Measurements from ENCODE around the gene LGR5. TPM values are rescaled to one million over a fixed set of nuclear protein-coding genes. Genes with fewer than 3 reads are reported as not detected.
"Not testable (repeated sequence)": the region's sequence is repeated elsewhere in the genome, so short reads cannot be mapped to it uniquely, and the experiment has no call there.

The LGR5 gene
- total RNA-seq, 3 donors from 2014 or later = not detected

- Mint-ChIP-seq H3K9me3 (no peaks in the 10 kb centered on the region), H3K4me1 (ENCODE audit: low read depth) (no peaks in the 10 kb centered on the region), H3K4me3 (no peak overlapping the region), H3K36me3 (ENCODE audit: insufficient read depth) (no peaks in the 10 kb centered on the region), H3K27me3 (ENCODE audit: low read depth) (peaks cover 3% of the 10 kb centered on the region)
- no peak for DNase-seq
- no peak for ATAC-seq
Measured at GRCh38 chr12:71536279-71536938, 96.8 kb downstream of the LGR5 start.

DNA sequence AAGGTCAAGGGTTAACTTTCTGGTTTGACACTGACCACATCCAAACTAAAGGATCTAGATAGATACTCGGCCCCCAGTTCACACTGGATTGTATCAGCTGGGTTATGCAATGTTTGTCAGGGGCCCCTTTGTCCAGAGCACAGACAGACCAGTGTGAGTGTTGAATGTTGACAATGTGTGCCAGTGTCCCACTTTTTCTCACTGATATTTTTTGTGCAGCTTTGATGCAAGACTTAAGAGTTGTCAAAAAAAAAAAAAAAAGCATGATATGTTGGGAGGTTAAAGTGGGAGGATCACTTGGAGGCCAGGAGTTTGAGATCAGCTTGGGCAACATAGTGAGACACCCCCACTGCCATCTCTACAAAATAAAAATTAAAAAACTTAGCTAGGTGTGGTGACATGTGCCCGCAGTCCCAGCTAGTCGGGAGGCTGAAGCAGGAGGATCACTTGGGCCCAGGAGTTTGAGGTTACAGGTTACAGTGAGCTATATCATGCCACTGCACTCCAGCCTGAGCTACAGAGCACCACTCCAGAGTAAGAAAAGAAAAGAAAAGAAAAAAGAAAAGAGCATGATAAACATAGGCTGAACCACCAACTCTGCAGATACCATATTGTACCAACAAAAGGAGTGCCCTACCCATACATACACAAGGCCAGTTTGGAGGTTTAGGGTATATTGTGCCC lies 97.5 kb downstream of the LGR5 start:
- Mint-ChIP-seq H3K4me1 (ENCODE audit: low read depth) (no peaks in the 10 kb centered on the region), H3K4me3 (no peak overlapping the region), H3K36me3 (ENCODE audit: insufficient read depth) (no peaks in the 10 kb centered on the region), H3K27me3 (ENCODE audit: low read depth) (peaks cover 3% of the 10 kb centered on the region), H3K9me3 (no peaks in the 10 kb centered on the region)
- ATAC-seq (no peak), DNase-seq (no peak)

DNA sequence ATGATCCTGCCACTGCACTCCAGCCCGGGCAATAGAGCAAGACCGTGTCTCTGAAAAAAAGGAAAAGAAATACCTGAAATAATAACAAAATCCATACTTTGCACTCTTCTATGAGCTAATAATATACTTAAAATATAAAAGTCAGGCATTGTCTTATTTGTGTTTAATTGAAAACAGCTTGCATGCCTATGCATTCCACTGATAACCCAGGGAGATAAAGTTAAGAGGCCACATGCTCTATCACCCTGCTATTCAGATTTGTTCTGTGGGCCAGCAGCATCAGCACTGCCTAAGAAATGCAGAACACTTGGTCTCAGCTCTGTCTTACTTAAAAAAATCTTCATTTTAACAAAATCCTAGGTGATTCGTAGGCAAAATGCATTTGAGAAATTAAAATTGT lies 99.2 kb downstream of the LGR5 start:
- H3K4me1 Mint-ChIP-seq (ENCODE audit: low read depth) = no peaks in the 10 kb centered on the region
- peaks cover 3% of the 10 kb centered on the region for H3K27me3 Mint-ChIP-seq (ENCODE audit: low read depth)
- no peaks in the 10 kb centered on the region for H3K9me3 Mint-ChIP-seq
- ATAC-seq = no peak
- no peak overlapping the region for H3K4me3 Mint-ChIP-seq
- DNase-seq = no peak
- H3K36me3 Mint-ChIP-seq (ENCODE audit: insufficient read depth) = no peaks in the 10 kb centered on the region

DNA sequence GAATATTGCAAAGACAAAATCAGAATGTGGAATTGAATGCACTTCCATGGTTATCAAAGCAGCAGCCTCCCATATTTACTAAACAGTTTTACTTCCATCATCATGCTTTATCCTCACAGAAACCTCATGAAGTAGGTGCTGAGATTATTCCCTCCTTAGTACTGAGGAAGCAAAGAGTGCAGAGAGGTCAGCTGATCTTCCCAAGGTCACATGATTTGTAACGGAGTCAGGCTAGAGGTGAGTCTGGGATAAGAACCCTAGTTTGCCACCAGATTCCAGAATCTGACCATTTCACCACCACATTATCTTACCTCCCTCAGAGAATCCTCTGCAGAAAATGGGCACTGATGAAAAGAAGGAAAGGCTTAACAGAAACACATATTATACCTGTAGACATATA lies 102.0 kb downstream of the LGR5 start:
- no peaks in the 10 kb centered on the region for H3K9me3 Mint-ChIP-seq
- no peaks in the 10 kb centered on the region for H3K36me3 Mint-ChIP-seq (ENCODE audit: insufficient read depth)
- no peak for DNase-seq
- no peak for ATAC-seq
- H3K27me3 Mint-ChIP-seq (ENCODE audit: low read depth) = peaks cover 3% of the 10 kb centered on the region
- no peak overlapping the region for H3K4me3 Mint-ChIP-seq
- H3K4me1 Mint-ChIP-seq (ENCODE audit: low read depth) = no peaks in the 10 kb centered on the region

DNA sequence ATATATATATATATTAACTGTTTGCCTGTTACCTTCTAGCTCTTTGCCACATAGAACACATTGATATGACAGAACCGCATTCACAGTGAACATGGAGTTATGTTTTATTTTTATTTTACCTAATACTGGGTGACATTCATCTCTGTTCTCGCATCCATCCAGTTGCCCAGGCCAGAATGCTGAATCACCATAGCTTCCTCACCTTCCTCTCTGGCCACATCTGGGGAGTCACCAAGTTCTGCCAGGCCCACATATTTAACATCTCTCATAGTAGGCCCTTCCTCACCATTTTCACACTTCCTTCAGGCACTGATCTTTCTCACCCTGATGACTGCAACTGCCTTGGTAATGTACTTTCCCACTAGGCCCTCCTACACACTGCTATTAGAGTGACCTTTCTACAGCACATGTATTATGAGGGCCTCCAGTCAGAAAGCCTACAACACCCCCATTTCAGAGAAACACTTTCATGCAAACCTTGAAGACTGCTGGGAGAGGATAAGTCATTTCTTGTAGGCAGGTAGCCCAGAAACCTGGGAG lies 106.8 kb downstream of the LGR5 start:
- no peak overlapping the region for H3K4me3 Mint-ChIP-seq
- no peak for ATAC-seq
- no peaks in the 10 kb centered on the region for H3K4me1 Mint-ChIP-seq (ENCODE audit: low read depth)
- DNase-seq = no peak
- H3K36me3 Mint-ChIP-seq (ENCODE audit: insufficient read depth) = no peaks in the 10 kb centered on the region
- no peaks in the 10 kb centered on the region for H3K27me3 Mint-ChIP-seq (ENCODE audit: low read depth)
- no peaks in the 10 kb centered on the region for H3K9me3 Mint-ChIP-seq

GRCh38 chr12:71548893-71549292 lies 109.3 kb downstream of the LGR5 start:
- DNase-seq = no peak
- H3K36me3 Mint-ChIP-seq (ENCODE audit: insufficient read depth) = no peaks in the 10 kb centered on the region
- H3K9me3 Mint-ChIP-seq = no peaks in the 10 kb centered on the region
- no peaks in the 10 kb centered on the region for H3K27me3 Mint-ChIP-seq (ENCODE audit: low read depth)
- H3K4me3 Mint-ChIP-seq = no peak overlapping the region
- H3K4me1 Mint-ChIP-seq (ENCODE audit: low read depth) = no peaks in the 10 kb centered on the region
- no peak for ATAC-seq

GRCh38 chr12:71551529-71551928 lies 111.9 kb downstream of the LGR5 start:
- H3K4me3 Mint-ChIP-seq = no peak overlapping the region
- H3K36me3 Mint-ChIP-seq (ENCODE audit: insufficient read depth) = no peaks in the 10 kb centered on the region
- no peaks in the 10 kb centered on the region for H3K27me3 Mint-ChIP-seq (ENCODE audit: low read depth)
- H3K9me3 Mint-ChIP-seq = no peaks in the 10 kb centered on the region
- no peak for ATAC-seq
- DNase-seq = no peak
- no peaks in the 10 kb centered on the region for H3K4me1 Mint-ChIP-seq (ENCODE audit: low read depth)

DNA sequence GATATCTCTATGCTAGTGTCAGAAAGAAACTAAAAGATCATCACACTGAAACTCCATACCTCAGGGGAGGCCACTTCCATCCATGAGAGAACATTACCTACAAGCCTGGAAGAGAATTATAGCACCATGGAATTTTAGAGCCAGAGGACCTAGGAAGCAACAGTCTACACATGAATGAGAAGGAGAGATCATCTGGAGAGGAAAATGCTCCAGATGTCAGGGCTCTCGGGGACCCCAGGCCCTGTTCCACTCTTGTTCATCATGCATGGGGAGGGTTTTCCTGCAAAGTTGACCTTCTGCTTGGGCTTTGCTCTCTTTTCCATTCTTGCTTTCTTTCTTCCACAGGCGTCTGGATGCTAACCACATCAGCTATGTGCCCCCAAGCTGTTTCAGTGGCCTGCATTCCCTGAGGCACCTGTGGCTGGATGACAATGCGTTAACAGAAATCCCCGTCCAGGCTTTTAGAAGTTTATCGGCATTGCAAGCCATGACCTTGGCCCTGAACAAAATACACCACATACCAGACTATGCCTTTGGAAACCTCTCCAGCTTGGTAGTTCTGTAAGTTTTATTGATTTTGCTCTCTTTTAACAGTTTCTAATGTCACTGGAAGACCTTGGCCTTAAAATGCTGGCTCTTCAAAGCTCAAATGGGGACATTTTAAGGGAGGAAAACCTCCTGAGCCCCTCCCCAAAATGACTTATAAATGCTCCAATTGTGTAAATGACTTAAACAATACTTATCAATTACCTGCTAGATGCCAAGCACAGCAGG lies 113.3 kb downstream of the LGR5 start:
- H3K4me1 Mint-ChIP-seq (ENCODE audit: low read depth) = no peaks in the 10 kb centered on the region
- ATAC-seq (no peak), DNase-seq (no peak)
- H3K27me3 Mint-ChIP-seq (ENCODE audit: low read depth) = peaks cover 3% of the 10 kb centered on the region
- no peaks in the 10 kb centered on the region for H3K36me3 Mint-ChIP-seq (ENCODE audit: insufficient read depth)
- no peak overlapping the region for H3K4me3 Mint-ChIP-seq
- no peaks in the 10 kb centered on the region for H3K9me3 Mint-ChIP-seq

- Mint-ChIP-seq H3K4me1 (ENCODE audit: low read depth) (no peaks in the 10 kb centered on the region), H3K9me3 (no peaks in the 10 kb centered on the region), H3K4me3 (no peak overlapping the region), H3K36me3 (ENCODE audit: insufficient read depth) (no peaks in the 10 kb centered on the region), H3K27me3 (ENCODE audit: low read depth) (peaks cover 3% of the 10 kb centered on the region)
- ATAC-seq (no peak), DNase-seq (no peak)
Measured at GRCh38 chr12:71555191-71555590, 115.6 kb downstream of the LGR5 start.

DNA sequence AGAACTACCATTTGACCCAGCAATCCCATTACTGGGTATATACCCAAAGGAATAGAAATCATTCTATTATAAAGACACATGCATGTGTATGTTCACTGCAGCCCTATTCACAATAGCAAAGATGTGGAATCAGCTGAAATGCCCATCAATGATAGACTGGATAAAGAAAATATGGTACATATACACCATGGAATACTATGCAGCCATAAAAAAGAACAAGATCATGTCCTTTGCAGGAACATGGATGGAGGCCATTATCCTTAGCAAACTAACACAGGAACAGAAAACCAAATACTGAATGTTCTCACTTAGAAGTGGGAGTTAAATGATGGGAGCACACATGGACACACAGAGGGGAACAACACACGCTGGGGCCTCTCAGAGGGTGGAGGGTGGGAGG lies 116.2 kb downstream of the LGR5 start:
- H3K36me3 Mint-ChIP-seq (ENCODE audit: insufficient read depth); H3K4me3 Mint-ChIP-seq; DNase-seq; H3K4me1 Mint-ChIP-seq (ENCODE audit: low read depth); H3K27me3 Mint-ChIP-seq (ENCODE audit: low read depth); ATAC-seq; H3K9me3 Mint-ChIP-seq: not testable (repeated sequence)

DNA sequence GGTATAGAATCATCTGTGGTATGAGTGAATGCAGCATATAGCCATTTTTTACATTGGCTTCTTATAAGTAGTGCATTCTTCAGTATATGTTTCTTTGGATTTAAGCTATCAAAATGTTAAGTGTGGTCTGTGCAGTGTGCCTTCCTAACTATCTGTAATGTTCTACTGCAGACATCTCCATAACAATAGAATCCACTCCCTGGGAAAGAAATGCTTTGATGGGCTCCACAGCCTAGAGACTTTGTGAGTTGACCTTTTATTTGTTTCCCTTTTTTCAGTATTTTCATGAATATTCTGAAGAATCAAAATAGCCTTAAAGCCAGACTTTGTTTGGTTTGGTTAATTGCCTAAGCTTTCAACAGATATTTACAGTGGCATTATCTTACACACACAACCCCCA lies 116.8 kb downstream of the LGR5 start:
- Mint-ChIP-seq H3K9me3 (no peaks in the 10 kb centered on the region), H3K4me3 (no peak overlapping the region), H3K27me3 (ENCODE audit: low read depth) (peaks cover 3% of the 10 kb centered on the region), H3K36me3 (ENCODE audit: insufficient read depth) (no peaks in the 10 kb centered on the region), H3K4me1 (ENCODE audit: low read depth) (no peaks in the 10 kb centered on the region)
- DNase-seq (no peak), ATAC-seq (no peak)

DNA sequence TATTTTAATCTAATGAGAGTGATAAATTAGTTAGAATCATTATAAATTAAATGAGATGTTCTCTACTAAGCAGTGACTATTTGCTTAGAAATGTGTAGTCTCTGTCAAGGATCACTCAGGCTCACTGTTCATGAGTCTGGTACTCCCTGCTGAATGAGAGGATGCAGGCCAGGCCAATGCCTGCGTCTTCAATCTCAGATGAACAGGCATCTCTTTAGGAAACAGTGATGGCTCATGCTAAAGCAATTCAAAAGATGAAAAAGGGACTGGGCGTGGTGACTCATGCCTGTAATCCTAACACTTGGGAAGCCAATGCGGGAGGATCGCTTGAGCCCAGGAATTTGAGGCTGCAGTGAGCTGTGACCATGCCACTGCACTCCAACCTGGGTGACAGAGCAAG lies 117.3 kb downstream of the LGR5 start:
- no peak overlapping the region for H3K4me3 Mint-ChIP-seq
- no peaks in the 10 kb centered on the region for H3K36me3 Mint-ChIP-seq (ENCODE audit: insufficient read depth)
- ATAC-seq = no peak
- DNase-seq = no peak
- H3K4me1 Mint-ChIP-seq (ENCODE audit: low read depth) = no peaks in the 10 kb centered on the region
- no peaks in the 10 kb centered on the region for H3K9me3 Mint-ChIP-seq
- H3K27me3 Mint-ChIP-seq (ENCODE audit: low read depth) = peaks cover 3% of the 10 kb centered on the region

- no peak for ATAC-seq
- Mint-ChIP-seq H3K9me3 (no peaks in the 10 kb centered on the region), H3K4me3 (no peak overlapping the region), H3K36me3 (ENCODE audit: insufficient read depth) (no peaks in the 10 kb centered on the region), H3K27me3 (ENCODE audit: low read depth) (peaks cover 3% of the 10 kb centered on the region), H3K4me1 (ENCODE audit: low read depth) (no peaks in the 10 kb centered on the region)
- no peak for DNase-seq
Measured at GRCh38 chr12:71558445-71558844, 118.8 kb downstream of the LGR5 start.

GRCh38 chr12:71562676-71563595 lies 123.3 kb downstream of the LGR5 start:
- DNase-seq (no peak), ATAC-seq (no peak)
- Mint-ChIP-seq H3K4me1 (ENCODE audit: low read depth) (no peaks in the 10 kb centered on the region), H3K27me3 (ENCODE audit: low read depth) (peaks cover 1% of the 10 kb centered on the region), H3K9me3 (no peaks in the 10 kb centered on the region), H3K36me3 (ENCODE audit: insufficient read depth) (no peaks in the 10 kb centered on the region), H3K4me3 (no peak overlapping the region)
